H1 (cell line): ENCODE results near the gene IGFBP6. TPM values are rescaled to one million over a fixed set of nuclear protein-coding genes. Genes with fewer than 3 reads are reported as not detected.

Experiments
- JUN ChIP-seq: IDR thresholded peaks from 2 replicates; pipeline ENCODE4 v1.6.1; 2011; ENCODE audit warnings: low read depth, mild to moderate bottlenecking, improper control_type of control experiment, low read length
- RNF2 ChIP-seq: fragments of 200-900, 300-1000 bp; sonication (generic); IDR thresholded peaks from 2 replicates; pipeline ENCODE4 v1.7.1; 2016; ENCODE audit warnings: borderline replicate concordance, low read depth, mild to moderate bottlenecking, antibody characterized with exemption, low read length; ENCODE audit not compliant: poor library complexity, severe bottlenecking; ENCODE audit errors: missing control alignments
- polyA plus RNA-seq, 7 experiments: library from polyadenylated mRNA; depleted of rRNA in 3 of 7; stranded (reverse) in 5 of 7; unstranded in 2 of 7; fragments of >200 nt in 5 of 7; fragments of 200-250 nt in 2 of 7; gene quantifications; 1 replicate in 5 of 7; 2 replicates in 1 of 7; 4 replicates in 1 of 7; pipeline versions ENCODE4 v1.2.1 to v1.2.3, GENCODE V29; 2011 to 2013; ENCODE audit warnings: missing spikeins in 2 of 7, mixed read lengths in 2 of 7
- total RNA-seq: library from RNA; stranded (reverse); fragmentation: NEBNext Ultra II Directional; extraction: Animal tissue kit (Norgen Biotek cat#: 25700); gene quantifications from 2 replicates; pipeline ENCODE4 v1.2.1, GENCODE V29; 2021
- TF ChIP-seq, protein P1 (sequence below): fragments of 300-600 bp; sonication (generic); IDR thresholded peaks from 2 replicates; pipeline ENCODE4 v1.7.1; 2012; ENCODE audit warnings: low read length, moderate library complexity, mild to moderate bottlenecking, inconsistent platforms; ENCODE audit not compliant: insufficient replicate concordance

IGFBP6 gene
- total and polyA plus RNA-seq, 2 of the 8 experiments (the other 6 are each of a cell fraction or from before 2014, with no cell fraction given), result 13.7 to 14.7 TPM

GRCh38 chr12:53102883-53103807 lies 5.7 kb downstream of the IGFBP6 start, which contains the start of gene SOAT2 (continued):
- TF ChIP-seq, protein P1, sequence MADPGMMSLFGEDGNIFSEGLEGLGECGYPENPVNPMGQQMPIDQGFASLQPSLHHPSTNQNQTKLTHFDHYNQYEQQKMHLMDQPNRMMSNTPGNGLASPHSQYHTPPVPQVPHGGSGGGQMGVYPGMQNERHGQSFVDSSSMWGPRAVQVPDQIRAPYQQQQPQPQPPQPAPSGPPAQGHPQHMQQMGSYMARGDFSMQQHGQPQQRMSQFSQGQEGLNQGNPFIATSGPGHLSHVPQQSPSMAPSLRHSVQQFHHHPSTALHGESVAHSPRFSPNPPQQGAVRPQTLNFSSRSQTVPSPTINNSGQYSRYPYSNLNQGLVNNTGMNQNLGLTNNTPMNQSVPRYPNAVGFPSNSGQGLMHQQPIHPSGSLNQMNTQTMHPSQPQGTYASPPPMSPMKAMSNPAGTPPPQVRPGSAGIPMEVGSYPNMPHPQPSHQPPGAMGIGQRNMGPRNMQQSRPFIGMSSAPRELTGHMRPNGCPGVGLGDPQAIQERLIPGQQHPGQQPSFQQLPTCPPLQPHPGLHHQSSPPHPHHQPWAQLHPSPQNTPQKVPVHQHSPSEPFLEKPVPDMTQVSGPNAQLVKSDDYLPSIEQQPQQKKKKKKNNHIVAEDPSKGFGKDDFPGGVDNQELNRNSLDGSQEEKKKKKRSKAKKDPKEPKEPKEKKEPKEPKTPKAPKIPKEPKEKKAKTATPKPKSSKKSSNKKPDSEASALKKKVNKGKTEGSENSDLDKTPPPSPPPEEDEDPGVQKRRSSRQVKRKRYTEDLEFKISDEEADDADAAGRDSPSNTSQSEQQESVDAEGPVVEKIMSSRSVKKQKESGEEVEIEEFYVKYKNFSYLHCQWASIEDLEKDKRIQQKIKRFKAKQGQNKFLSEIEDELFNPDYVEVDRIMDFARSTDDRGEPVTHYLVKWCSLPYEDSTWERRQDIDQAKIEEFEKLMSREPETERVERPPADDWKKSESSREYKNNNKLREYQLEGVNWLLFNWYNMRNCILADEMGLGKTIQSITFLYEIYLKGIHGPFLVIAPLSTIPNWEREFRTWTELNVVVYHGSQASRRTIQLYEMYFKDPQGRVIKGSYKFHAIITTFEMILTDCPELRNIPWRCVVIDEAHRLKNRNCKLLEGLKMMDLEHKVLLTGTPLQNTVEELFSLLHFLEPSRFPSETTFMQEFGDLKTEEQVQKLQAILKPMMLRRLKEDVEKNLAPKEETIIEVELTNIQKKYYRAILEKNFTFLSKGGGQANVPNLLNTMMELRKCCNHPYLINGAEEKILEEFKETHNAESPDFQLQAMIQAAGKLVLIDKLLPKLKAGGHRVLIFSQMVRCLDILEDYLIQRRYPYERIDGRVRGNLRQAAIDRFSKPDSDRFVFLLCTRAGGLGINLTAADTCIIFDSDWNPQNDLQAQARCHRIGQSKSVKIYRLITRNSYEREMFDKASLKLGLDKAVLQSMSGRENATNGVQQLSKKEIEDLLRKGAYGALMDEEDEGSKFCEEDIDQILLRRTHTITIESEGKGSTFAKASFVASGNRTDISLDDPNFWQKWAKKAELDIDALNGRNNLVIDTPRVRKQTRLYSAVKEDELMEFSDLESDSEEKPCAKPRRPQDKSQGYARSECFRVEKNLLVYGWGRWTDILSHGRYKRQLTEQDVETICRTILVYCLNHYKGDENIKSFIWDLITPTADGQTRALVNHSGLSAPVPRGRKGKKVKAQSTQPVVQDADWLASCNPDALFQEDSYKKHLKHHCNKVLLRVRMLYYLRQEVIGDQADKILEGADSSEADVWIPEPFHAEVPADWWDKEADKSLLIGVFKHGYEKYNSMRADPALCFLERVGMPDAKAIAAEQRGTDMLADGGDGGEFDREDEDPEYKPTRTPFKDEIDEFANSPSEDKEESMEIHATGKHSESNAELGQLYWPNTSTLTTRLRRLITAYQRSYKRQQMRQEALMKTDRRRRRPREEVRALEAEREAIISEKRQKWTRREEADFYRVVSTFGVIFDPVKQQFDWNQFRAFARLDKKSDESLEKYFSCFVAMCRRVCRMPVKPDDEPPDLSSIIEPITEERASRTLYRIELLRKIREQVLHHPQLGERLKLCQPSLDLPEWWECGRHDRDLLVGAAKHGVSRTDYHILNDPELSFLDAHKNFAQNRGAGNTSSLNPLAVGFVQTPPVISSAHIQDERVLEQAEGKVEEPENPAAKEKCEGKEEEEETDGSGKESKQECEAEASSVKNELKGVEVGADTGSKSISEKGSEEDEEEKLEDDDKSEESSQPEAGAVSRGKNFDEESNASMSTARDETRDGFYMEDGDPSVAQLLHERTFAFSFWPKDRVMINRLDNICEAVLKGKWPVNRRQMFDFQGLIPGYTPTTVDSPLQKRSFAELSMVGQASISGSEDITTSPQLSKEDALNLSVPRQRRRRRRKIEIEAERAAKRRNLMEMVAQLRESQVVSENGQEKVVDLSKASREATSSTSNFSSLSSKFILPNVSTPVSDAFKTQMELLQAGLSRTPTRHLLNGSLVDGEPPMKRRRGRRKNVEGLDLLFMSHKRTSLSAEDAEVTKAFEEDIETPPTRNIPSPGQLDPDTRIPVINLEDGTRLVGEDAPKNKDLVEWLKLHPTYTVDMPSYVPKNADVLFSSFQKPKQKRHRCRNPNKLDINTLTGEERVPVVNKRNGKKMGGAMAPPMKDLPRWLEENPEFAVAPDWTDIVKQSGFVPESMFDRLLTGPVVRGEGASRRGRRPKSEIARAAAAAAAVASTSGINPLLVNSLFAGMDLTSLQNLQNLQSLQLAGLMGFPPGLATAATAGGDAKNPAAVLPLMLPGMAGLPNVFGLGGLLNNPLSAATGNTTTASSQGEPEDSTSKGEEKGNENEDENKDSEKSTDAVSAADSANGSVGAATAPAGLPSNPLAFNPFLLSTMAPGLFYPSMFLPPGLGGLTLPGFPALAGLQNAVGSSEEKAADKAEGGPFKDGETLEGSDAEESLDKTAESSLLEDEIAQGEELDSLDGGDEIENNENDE, result no peak
- no peak for TF ChIP-seq RNF2
- no peak for TF ChIP-seq JUN
